Hepatocyte (in vitro differentiated cells): ENCODE measurements around the gene LMF2. TPM values are rescaled to one million over a fixed set of nuclear protein-coding genes. Genes with fewer than 3 reads are reported as not detected.

ENCODE experiments used
- DNase-seq: peaks from one replicate; pipeline ENCODE4 v3.0.0-alpha.2; 2016; ENCODE audit warnings: low spot score
- H2AFZ ChIP-seq: fragments of 200-600 bp; sonication (generic); 2 replicates; pipeline ENCODE4 v1.6.0; 2016; ENCODE audit warnings: antibody characterized with exemption, mild to moderate bottlenecking
- H3K27ac ChIP-seq: fragments of 200-600 bp; sonication (generic); 2 replicates; pipeline ENCODE4 v1.5.1; 2016; ENCODE audit warnings: mild to moderate bottlenecking
- H3K27me3 ChIP-seq: fragments of 200-600 bp; sonication (generic); 2 replicates; pipeline ENCODE4 v1.6.1; 2016
- H3K36me3 ChIP-seq: fragments of 200-600 bp; sonication (generic); replicated peaks from 2 replicates; pipeline ENCODE4 v1.5.1; 2016; ENCODE audit warnings: low read depth; ENCODE audit not compliant: insufficient read depth
- H3K4me1 ChIP-seq: fragments of 200-600 bp; sonication (generic); 2 replicates; pipeline ENCODE4 v1.5.1; 2016; ENCODE audit warnings: mild to moderate bottlenecking, moderate library complexity; ENCODE audit not compliant: insufficient read depth
- H3K4me2 ChIP-seq: fragments of 200-600 bp; sonication (generic); 2 replicates; pipeline ENCODE4 v1.6.0; 2016
- H3K4me3 ChIP-seq: fragments of 200-600 bp; sonication (generic); 2 replicates; pipeline ENCODE4 v1.5.1; 2016; ENCODE audit warnings: mild to moderate bottlenecking
- H3K79me2 ChIP-seq: fragments of 200-600 bp; sonication (generic); 2 replicates; pipeline ENCODE4 v1.6.0; 2017; ENCODE audit warnings: mild to moderate bottlenecking
- H3K9me2 ChIP-seq: fragments of 200-600 bp; sonication (generic); replicated peaks from 2 replicates; pipeline ENCODE4 v1.6.0; 2017; ENCODE audit warnings: mild to moderate bottlenecking; ENCODE audit not compliant: insufficient read depth
- H3K9me3 ChIP-seq: fragments of 200-600 bp; sonication (generic); 2 replicates; pipeline ENCODE4 v1.5.1; 2016; ENCODE audit warnings: low read depth, mild to moderate bottlenecking
- H4K20me1 ChIP-seq: fragments of 200-600 bp; sonication (generic); 2 replicates; pipeline ENCODE4 v1.6.0; 2016; ENCODE audit warnings: mild to moderate bottlenecking; ENCODE audit not compliant: insufficient read depth, poor library complexity, severe bottlenecking
- EZH2 ChIP-seq: fragments of 200-600 bp; sonication (generic); IDR thresholded peaks from 2 replicates; pipeline ENCODE4 v1.6.1; 2016; ENCODE audit warnings: antibody characterized with exemption, mild to moderate bottlenecking, borderline replicate concordance
- EZH2phosphoT487 ChIP-seq: fragments of 200-600 bp; sonication (generic); IDR thresholded peaks from one replicate; pipeline ENCODE4 v1.6.1; 2018; ENCODE audit warnings: antibody characterized with exemption, mild to moderate bottlenecking, low read depth, moderate library complexity; ENCODE audit not compliant: unreplicated experiment, severe bottlenecking
- WGBS: methylation state at CpG from one replicate; pipeline ENCODE4 v1.1.6; 2016; ENCODE audit warnings: low lambda C conversion rate; ENCODE audit errors: missing lambda C conversion rate; 5-methylcytosine and 5-hydroxymethylcytosine counted together
- polyA plus RNA-seq: library from polyadenylated mRNA; unstranded; fragments of >200 nt; fragmentation: Nextera tagmentation; extraction: Ambion mirVana; gene quantifications from 2 replicates; pipeline ENCODE4 v1.2.1, GENCODE V29; 2016
- total RNA-seq: library from RNA; depleted of rRNA; stranded (reverse); fragments of >200 nt; gene quantifications from 2 replicates; pipeline ENCODE4 v1.2.3, GENCODE V29; 2014
- TF ChIP-seq, protein P1 (sequence below): fragments of 200-600 bp; sonication (generic); IDR thresholded peaks from 2 replicates; pipeline ENCODE4 v1.5.1; 2016; ENCODE audit warnings: antibody characterized with exemption, mild to moderate bottlenecking; ENCODE audit not compliant: poor library complexity

LMF2 gene
- total and polyA plus RNA-seq, 2 experiments from 2014 or later = 32.8 to 97.6 TPM

- Histone ChIP-seq H3K9me2 (no peaks in the 10 kb centered on the region), H3K9me3 (no peaks in the 10 kb centered on the region), H3K4me1 (peaks cover 19% of the 10 kb centered on the region), H3K27me3 (no peaks in the 10 kb centered on the region), H3K36me3 (no peaks in the 10 kb centered on the region), H3K79me2 (peaks cover 37% of the 10 kb centered on the region), H4K20me1 (peaks cover 13% of the 10 kb centered on the region), H2AFZ (no peak overlapping the region), H3K4me2 (peak overlapping the region; percentile 94), H3K4me3 (no peak overlapping the region), H3K27ac (no peak overlapping the region)
- WGBS = 92% methylated on average over 15 of the region's 22 CpGs
- TF ChIP-seq EZH2 = no peak
- no peak for TF ChIP-seq EZH2phosphoT487
- TF ChIP-seq, protein P1, sequence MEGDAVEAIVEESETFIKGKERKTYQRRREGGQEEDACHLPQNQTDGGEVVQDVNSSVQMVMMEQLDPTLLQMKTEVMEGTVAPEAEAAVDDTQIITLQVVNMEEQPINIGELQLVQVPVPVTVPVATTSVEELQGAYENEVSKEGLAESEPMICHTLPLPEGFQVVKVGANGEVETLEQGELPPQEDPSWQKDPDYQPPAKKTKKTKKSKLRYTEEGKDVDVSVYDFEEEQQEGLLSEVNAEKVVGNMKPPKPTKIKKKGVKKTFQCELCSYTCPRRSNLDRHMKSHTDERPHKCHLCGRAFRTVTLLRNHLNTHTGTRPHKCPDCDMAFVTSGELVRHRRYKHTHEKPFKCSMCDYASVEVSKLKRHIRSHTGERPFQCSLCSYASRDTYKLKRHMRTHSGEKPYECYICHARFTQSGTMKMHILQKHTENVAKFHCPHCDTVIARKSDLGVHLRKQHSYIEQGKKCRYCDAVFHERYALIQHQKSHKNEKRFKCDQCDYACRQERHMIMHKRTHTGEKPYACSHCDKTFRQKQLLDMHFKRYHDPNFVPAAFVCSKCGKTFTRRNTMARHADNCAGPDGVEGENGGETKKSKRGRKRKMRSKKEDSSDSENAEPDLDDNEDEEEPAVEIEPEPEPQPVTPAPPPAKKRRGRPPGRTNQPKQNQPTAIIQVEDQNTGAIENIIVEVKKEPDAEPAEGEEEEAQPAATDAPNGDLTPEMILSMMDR = no peak
- peak; percentile 6 for DNase-seq
Measured at GRCh38 chr22:50522806-50523438, 15.4 kb upstream of the LMF2 start.

DNA sequence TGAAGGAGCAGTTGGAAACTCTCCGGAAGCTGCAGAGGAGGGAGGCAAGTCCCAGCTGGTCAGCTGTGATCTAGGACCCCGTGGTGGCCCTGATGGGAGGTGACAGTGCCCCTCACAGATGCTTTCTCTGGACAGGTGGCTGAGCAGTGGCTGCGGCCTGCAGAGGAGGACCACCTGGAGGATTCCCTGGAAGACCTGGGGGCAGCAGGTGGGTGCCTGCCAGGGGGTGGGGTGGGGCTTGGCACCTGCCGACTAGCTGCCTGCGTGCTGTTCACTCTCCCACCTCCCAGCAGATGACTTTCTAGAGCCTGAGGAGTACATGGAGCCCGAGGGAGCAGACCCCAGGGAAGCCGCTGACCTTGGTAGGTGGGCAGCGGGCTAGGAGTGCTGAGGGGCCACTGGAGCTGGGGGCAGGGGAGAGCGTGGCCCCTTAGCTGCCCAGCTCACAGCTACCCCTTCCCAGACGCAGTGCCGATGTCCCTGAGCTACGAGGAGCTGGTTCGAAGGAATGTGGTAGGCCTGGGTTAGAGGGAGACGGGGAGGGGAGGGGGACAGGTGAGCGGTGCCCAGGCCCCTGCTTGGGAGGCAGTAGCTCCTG, 14.8 kb upstream of the LMF2 start:
- Histone ChIP-seq H3K79me2 (peaks cover 37% of the 10 kb centered on the region), H2AFZ (no peak overlapping the region), H3K27ac (no peak overlapping the region), H3K9me3 (no peaks in the 10 kb centered on the region), H3K4me3 (no peak overlapping the region), H3K27me3 (no peaks in the 10 kb centered on the region), H4K20me1 (peaks cover 13% of the 10 kb centered on the region), H3K4me2 (no peak overlapping the region), H3K36me3 (no peaks in the 10 kb centered on the region), H3K9me2 (no peaks in the 10 kb centered on the region), H3K4me1 (peaks cover 18% of the 10 kb centered on the region)
- DNase-seq = no peak
- TF ChIP-seq EZH2phosphoT487 (no peak), EZH2 (no peak)
- TF ChIP-seq, protein P1 = no peak
- WGBS = 92% methylated on average over 12 of the region's 15 CpGs

DNA sequence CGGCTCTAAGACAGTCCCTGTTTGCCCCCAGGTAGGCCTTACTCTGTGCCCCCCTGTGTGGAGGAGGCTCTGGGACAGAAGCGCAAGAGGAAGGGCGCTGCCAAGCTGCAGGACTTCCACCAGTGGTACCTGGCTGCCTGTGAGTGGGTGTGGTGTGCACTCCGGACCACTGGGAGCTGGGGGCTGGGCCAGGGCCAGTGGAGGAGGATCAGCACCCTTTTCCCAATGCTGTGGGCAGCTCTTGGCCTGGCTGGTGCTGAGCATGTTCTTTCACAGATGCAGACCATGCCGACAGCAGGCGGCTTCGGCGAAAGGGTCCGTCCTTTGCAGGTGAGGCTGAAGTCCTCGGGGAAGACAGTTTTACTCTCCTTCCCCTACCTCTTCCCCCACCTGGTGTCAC, 14.2 kb upstream of the LMF2 start:
- DNase-seq = no peak
- H3K27me3 ChIP-seq = no peaks in the 10 kb centered on the region
- TF ChIP-seq EZH2phosphoT487 = no peak
- TF ChIP-seq, protein P1 = no peak
- no peak for TF ChIP-seq EZH2
- H2AFZ ChIP-seq = no peak overlapping the region
- WGBS = 94% methylated on average over 10 of the region's 10 CpGs
- H3K4me3 ChIP-seq = no peak overlapping the region
- no peaks in the 10 kb centered on the region for H3K36me3 ChIP-seq
- no peaks in the 10 kb centered on the region for H3K9me2 ChIP-seq
- H3K4me1 ChIP-seq = peaks cover 12% of the 10 kb centered on the region
- no peak overlapping the region for H3K27ac ChIP-seq
- H3K79me2 ChIP-seq = peaks cover 37% of the 10 kb centered on the region
- peaks cover 13% of the 10 kb centered on the region for H4K20me1 ChIP-seq
- no peak overlapping the region for H3K4me2 ChIP-seq
- no peaks in the 10 kb centered on the region for H3K9me3 ChIP-seq
